WTC11 (cell line): Measurements from ENCODE around the gene C8B. TPM values are rescaled to one million over a fixed set of nuclear protein-coding genes. Genes with fewer than 3 reads are reported as not detected.

Source experiments
- ATAC-seq: fragments of 200-7000 bp; cut with Tn5 transposase; 2 replicates; pipeline ENCODE4 v1.10.0; 2021; ENCODE audit warnings: mild to moderate bottlenecking, moderate library complexity
- CTCF ChIA-PET: fragments of 300-600 bp; sonication (Branson Sonifier 250); formaldehyde crosslinking; loops from one replicate; lab custom pipeline; 2021; ENCODE audit warnings: antibody characterized with exemption; lab: Charles Lee
- POLR2A ChIA-PET: fragments of 350-600 bp; sonication (Branson Sonifier 250); formaldehyde crosslinking; loops from one replicate; lab custom pipeline; 2021; ENCODE audit warnings: antibody characterized with exemption; lab: Charles Lee
- DNase-seq: peaks from one replicate; pipeline ENCODE4 v3.0.0; 2021; ENCODE audit warnings: low spot score
- H3K27ac Mint-ChIP-seq: 2 replicates; pipeline ENCODE4 v1.8.0; 2021; ENCODE audit warnings: mixed read lengths
- H3K27me3 Mint-ChIP-seq: 2 replicates; pipeline ENCODE4 v1.8.0; 2021; ENCODE audit warnings: low read depth, mild to moderate bottlenecking, moderate library complexity, mixed read lengths
- H3K36me3 Mint-ChIP-seq: 2 replicates; pipeline ENCODE4 v1.8.0; 2021; ENCODE audit warnings: mixed read lengths
- H3K4me1 Mint-ChIP-seq: 2 replicates; pipeline ENCODE4 v1.8.0; 2022; ENCODE audit warnings: mixed read lengths
- H3K4me3 Mint-ChIP-seq: 2 replicates; pipeline ENCODE4 v1.8.0; 2021; ENCODE audit warnings: mild to moderate bottlenecking, moderate library complexity, mixed read lengths
- H3K9me3 Mint-ChIP-seq: 2 replicates; pipeline ENCODE4 v1.8.0; 2021; ENCODE audit warnings: mixed read lengths
- CREB1 ChIP-seq: sonication (generic); formaldehyde crosslinking; IDR thresholded peaks from 2 replicates; pipeline ENCODE4 v1.8.0; 2023; ENCODE audit warnings: mild to moderate bottlenecking, missing genetic modification reagents
- E2F4 ChIP-seq: sonication (generic); formaldehyde crosslinking; IDR thresholded peaks from 2 replicates; pipeline ENCODE4 v1.8.1; 2022; ENCODE audit warnings: low read depth, mild to moderate bottlenecking, moderate library complexity, missing genetic modification reagents, borderline replicate concordance
- E2F5 ChIP-seq: sonication (generic); formaldehyde crosslinking; IDR thresholded peaks from 2 replicates; pipeline ENCODE4 v1.8.1; 2022; ENCODE audit warnings: mild to moderate bottlenecking, moderate library complexity, missing genetic modification reagents
- EMX1 ChIP-seq: fragments of 250-450 bp; sonication (Bioruptor Pico); IDR thresholded peaks from 2 replicates; pipeline ENCODE4 v1.8.0; 2021; ENCODE audit warnings: mild to moderate bottlenecking
- ETV6 ChIP-seq: sonication (generic); formaldehyde crosslinking; IDR thresholded peaks from 2 replicates; pipeline ENCODE4 v1.8.1; 2022; ENCODE audit warnings: mild to moderate bottlenecking, missing genetic modification reagents
- FOXJ3 ChIP-seq: sonication (generic); formaldehyde crosslinking; IDR thresholded peaks from 2 replicates; pipeline ENCODE4 v1.9.0; 2021; ENCODE audit warnings: missing genetic modification reagents, mild to moderate bottlenecking, borderline replicate concordance
- HMGXB4 ChIP-seq: sonication (generic); formaldehyde crosslinking; IDR thresholded peaks from 2 replicates; pipeline ENCODE4 v1.8.1; 2023; ENCODE audit warnings: mild to moderate bottlenecking, moderate library complexity, missing genetic modification reagents
- MXD4 ChIP-seq: fragments of 250-450 bp; sonication (Bioruptor Pico); IDR thresholded peaks from 2 replicates; pipeline ENCODE4 v1.8.0; 2021; ENCODE audit warnings: mild to moderate bottlenecking, moderate library complexity, borderline replicate concordance
- NFYB ChIP-seq: sonication (generic); formaldehyde crosslinking; conservative IDR thresholded peaks from 2 replicates; pipeline ENCODE4 v1.8.0; 2022; ENCODE audit warnings: low read depth, missing genetic modification reagents
- OVOL2 ChIP-seq: fragments of 250-450 bp; sonication (Bioruptor Pico); IDR thresholded peaks from 2 replicates; pipeline ENCODE4 v1.9.0; 2021; ENCODE audit warnings: mild to moderate bottlenecking, borderline replicate concordance
- PRDM15 ChIP-seq: sonication (generic); formaldehyde crosslinking; IDR thresholded peaks from 2 replicates; pipeline ENCODE4 v1.8.0; 2022; ENCODE audit warnings: missing genetic modification reagents
- SOX15 ChIP-seq: fragments of 250-450 bp; sonication (Bioruptor Pico); IDR thresholded peaks from 2 replicates; pipeline ENCODE4 v1.9.0; 2021; ENCODE audit warnings: mild to moderate bottlenecking
- TEAD1 ChIP-seq: sonication (generic); formaldehyde crosslinking; IDR thresholded peaks from 2 replicates; pipeline ENCODE4 v1.8.0; 2022; ENCODE audit warnings: mild to moderate bottlenecking, missing genetic modification reagents
- ZNF138 ChIP-seq: sonication (generic); formaldehyde crosslinking; conservative IDR thresholded peaks from 2 replicates; pipeline ENCODE4 v1.8.1; 2022; ENCODE audit warnings: mild to moderate bottlenecking, moderate library complexity, missing genetic modification reagents
- ZNF232 ChIP-seq: sonication (generic); formaldehyde crosslinking; IDR thresholded peaks from 2 replicates; pipeline ENCODE4 v1.8.0; 2022; ENCODE audit warnings: mild to moderate bottlenecking, missing genetic modification reagents
- total RNA-seq: library from RNA; stranded (reverse); gene quantifications from 3 replicates; pipeline ENCODE4 v1.2.3, GENCODE V29; 2021
- TF ChIP-seq, protein P1 (sequence below): sonication (generic); formaldehyde crosslinking; IDR thresholded peaks from 2 replicates; pipeline ENCODE4 v1.8.0; 2022; ENCODE audit warnings: mild to moderate bottlenecking, missing genetic modification reagents
- TF ChIP-seq, protein P2 (sequence below): sonication (generic); formaldehyde crosslinking; IDR thresholded peaks from 2 replicates; pipeline ENCODE4 v1.8.0; 2022; ENCODE audit warnings: mild to moderate bottlenecking, missing genetic modification reagents

Gene C8B
- total RNA-seq, 1 experiment from 2014 or later: 0.46 TPM

- TF ChIP-seq, protein P1, sequence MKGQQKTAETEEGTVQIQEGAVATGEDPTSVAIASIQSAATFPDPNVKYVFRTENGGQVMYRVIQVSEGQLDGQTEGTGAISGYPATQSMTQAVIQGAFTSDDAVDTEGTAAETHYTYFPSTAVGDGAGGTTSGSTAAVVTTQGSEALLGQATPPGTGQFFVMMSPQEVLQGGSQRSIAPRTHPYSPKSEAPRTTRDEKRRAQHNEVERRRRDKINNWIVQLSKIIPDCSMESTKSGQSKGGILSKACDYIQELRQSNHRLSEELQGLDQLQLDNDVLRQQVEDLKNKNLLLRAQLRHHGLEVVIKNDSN (CRISPR knock-in tag): no peak
- TF ChIP-seq, all 79 proteins: peak for 0
Observed at GRCh38 chr1:56916630-56917029, 49.2 kb downstream of the C8B start (continued).

DNA sequence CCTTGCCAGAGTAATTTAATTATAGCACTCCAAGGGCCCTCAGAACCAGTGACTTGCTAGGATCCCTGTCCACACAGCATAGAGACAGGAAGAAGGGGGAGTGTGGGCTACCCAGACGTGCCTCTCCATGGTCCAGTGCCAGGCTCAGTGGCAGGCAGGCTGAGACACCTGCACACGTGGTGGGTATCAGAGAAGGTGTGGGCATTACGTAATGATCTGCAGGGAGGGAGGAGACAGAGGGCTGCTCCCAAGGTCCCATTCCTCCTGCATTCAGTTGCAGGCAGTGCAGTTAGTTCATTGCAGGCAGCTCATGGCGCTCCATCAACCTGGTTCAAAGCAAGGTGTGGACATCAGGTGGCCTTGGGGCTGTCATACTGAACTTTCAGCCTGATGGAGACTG, 49.9 kb downstream of the C8B start:
- Mint-ChIP-seq H3K36me3 (no peaks in the 10 kb centered on the region), H3K27me3 (no peaks in the 10 kb centered on the region; the same call in 1 of the 2 replicates), H3K9me3 (no peaks in the 10 kb centered on the region), H3K27ac (no peak overlapping the region), H3K4me1 (peaks cover 5% of the 10 kb centered on the region), H3K4me3 (no peak overlapping the region)
- ChIA-PET CTCF (no interaction called here), POLR2A (no interaction called here)
- no peak for TF ChIP-seq ZNF138 (CRISPR knock-in tag)
- TF ChIP-seq HMGXB4 (CRISPR knock-in tag): no peak
- TF ChIP-seq, protein P2, sequence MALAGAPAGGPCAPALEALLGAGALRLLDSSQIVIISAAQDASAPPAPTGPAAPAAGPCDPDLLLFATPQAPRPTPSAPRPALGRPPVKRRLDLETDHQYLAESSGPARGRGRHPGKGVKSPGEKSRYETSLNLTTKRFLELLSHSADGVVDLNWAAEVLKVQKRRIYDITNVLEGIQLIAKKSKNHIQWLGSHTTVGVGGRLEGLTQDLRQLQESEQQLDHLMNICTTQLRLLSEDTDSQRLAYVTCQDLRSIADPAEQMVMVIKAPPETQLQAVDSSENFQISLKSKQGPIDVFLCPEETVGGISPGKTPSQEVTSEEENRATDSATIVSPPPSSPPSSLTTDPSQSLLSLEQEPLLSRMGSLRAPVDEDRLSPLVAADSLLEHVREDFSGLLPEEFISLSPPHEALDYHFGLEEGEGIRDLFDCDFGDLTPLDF: no peak
- TF ChIP-seq NFYB: no peak
- no peak for TF ChIP-seq ETV6 (CRISPR knock-in tag)
- TF ChIP-seq SOX15 (CRISPR knock-in tag): no peak
- no peak for TF ChIP-seq E2F4 (CRISPR knock-in tag)
- no peak for TF ChIP-seq FOXJ3 (CRISPR knock-in tag)
- no peak for TF ChIP-seq E2F5 (CRISPR knock-in tag)
- no peak for TF ChIP-seq PRDM15 (CRISPR knock-in tag)
- no peak for TF ChIP-seq EMX1
- TF ChIP-seq TEAD1 (CRISPR knock-in tag): no peak
- TF ChIP-seq OVOL2: no peak
- no peak for TF ChIP-seq ZNF232
- no peak for TF ChIP-seq CREB1 (CRISPR knock-in tag)
- TF ChIP-seq MXD4 (CRISPR knock-in tag): no peak
- ATAC-seq (no peak), DNase-seq (no peak)
